DOHH2 (cell line): Measurements from ENCODE around the gene CSNK2A1.

ENCODE experiments used
- CTCF ChIP-seq: fragments of 200-600 bp; sonication (generic); IDR thresholded peaks from one replicate; pipeline ENCODE4 v1.5.1; 2014; ENCODE audit warnings: antibody characterized with exemption, mild to moderate bottlenecking, low read depth, low read length; ENCODE audit not compliant: poor library complexity, severe bottlenecking
- EZH2phosphoT487 ChIP-seq: fragments of 200-600 bp; sonication (generic); IDR thresholded peaks from 2 replicates; pipeline ENCODE4 v1.6.1; 2017; ENCODE audit warnings: borderline replicate concordance, mild to moderate bottlenecking, antibody characterized with exemption, low read length, moderate library complexity, mixed read lengths

DNA sequence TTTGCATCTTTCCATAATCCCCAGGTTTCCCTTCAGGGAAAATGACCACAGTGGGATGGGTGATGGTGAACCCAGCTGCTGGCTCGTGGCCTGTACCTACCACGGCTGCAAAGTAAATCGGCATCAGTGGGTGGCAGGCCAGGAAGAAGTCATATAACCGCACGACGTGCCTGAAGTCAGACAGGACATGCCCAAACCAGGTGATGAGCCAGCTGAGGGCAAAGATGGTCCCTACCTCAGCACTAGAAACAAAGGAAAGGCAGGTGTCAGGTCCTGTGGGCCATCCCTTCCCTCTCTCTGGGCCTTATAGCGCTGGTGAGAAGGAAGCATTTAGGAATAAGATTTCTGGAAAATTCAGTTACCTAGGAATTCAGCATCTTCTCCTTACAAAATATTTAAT, 103.4 kb downstream of the CSNK2A1 start:
- TF ChIP-seq CTCF (no peak), EZH2phosphoT487 (no peak)
